ENCODE results near the gene ANKRD63. TPM values are rescaled to one million over a fixed set of nuclear protein-coding genes. Genes with fewer than 3 reads are reported as not detected.

The ANKRD63 gene
- total and polyA plus RNA-seq, 2 experiments from 2014 or later: 0.30 to 0.47 TPM

GRCh38 chr15:40250771-40251483 lies 31.9 kb downstream of the ANKRD63 start:
- Histone ChIP-seq H4K20me1 (ENCODE audit: insufficient read depth, poor library complexity, severe bottlenecking) (no peaks in the 10 kb centered on the region), H3K9me2 (replicated peaks; ENCODE audit: insufficient read depth) (no peaks in the 10 kb centered on the region), H3K4me1 (ENCODE audit: insufficient read depth) (peaks cover 4% of the 10 kb centered on the region), H3K79me2 (no peaks in the 10 kb centered on the region), H2AFZ (no peak overlapping the region), H3K27ac (no peak overlapping the region), H3K4me2 (no peak overlapping the region), H3K27me3 (peaks cover 26% of the 10 kb centered on the region), H3K9me3 (ENCODE audit: low read depth) (no peaks in the 10 kb centered on the region), H3K36me3 (replicated peaks; ENCODE audit: insufficient read depth, low read depth) (no peaks in the 10 kb centered on the region), H3K4me3 (no peak overlapping the region)
- 88% methylated on average over 13 of the region's 13 CpGs for WGBS (ENCODE audit: low lambda C conversion rate, missing lambda C conversion rate)
- no peak for TF ChIP-seq CTCF (IDR thresholded peaks at IDR 0.05; ENCODE audit: poor library complexity)
- TF ChIP-seq EZH2 (IDR thresholded peaks at IDR 0.05; ENCODE audit: borderline replicate concordance): no peak
- TF ChIP-seq EZH2phosphoT487 (IDR thresholded peaks at IDR 0.05; ENCODE audit: low read depth, severe bottlenecking, unreplicated experiment): no peak
- DNase-seq (ENCODE audit: low spot score): no peak

GRCh38 chr15:40250304-40250656 lies 32.6 kb downstream of the ANKRD63 start:
- 92% methylated on average over 8 of the region's 8 CpGs for WGBS (ENCODE audit: low lambda C conversion rate, missing lambda C conversion rate)
- no peaks in the 10 kb centered on the region for H3K9me2 ChIP-seq (replicated peaks; ENCODE audit: insufficient read depth)
- no peak overlapping the region for H2AFZ ChIP-seq
- H3K36me3 ChIP-seq (replicated peaks; ENCODE audit: insufficient read depth, low read depth): no peaks in the 10 kb centered on the region
- H3K27ac ChIP-seq: no peak overlapping the region
- DNase-seq (ENCODE audit: low spot score): no peak
- H3K27me3 ChIP-seq: peaks cover 26% of the 10 kb centered on the region
- H3K79me2 ChIP-seq: no peaks in the 10 kb centered on the region
- no peak for TF ChIP-seq EZH2 (IDR thresholded peaks at IDR 0.05; ENCODE audit: borderline replicate concordance)
- no peak for TF ChIP-seq CTCF (IDR thresholded peaks at IDR 0.05; ENCODE audit: poor library complexity)
- no peak for TF ChIP-seq EZH2phosphoT487 (IDR thresholded peaks at IDR 0.05; ENCODE audit: low read depth, severe bottlenecking, unreplicated experiment)
- no peak overlapping the region for H3K4me2 ChIP-seq
- H3K9me3 ChIP-seq (ENCODE audit: low read depth): no peaks in the 10 kb centered on the region
- no peak overlapping the region for H3K4me3 ChIP-seq
- no peaks in the 10 kb centered on the region for H4K20me1 ChIP-seq (ENCODE audit: insufficient read depth, poor library complexity, severe bottlenecking)
- H3K4me1 ChIP-seq (ENCODE audit: insufficient read depth): peaks cover 9% of the 10 kb centered on the region

GRCh38 chr15:40249477-40250303 lies 33.2 kb downstream of the ANKRD63 start:
- no peak for DNase-seq (ENCODE audit: low spot score)
- no peak for TF ChIP-seq EZH2 (IDR thresholded peaks at IDR 0.05; ENCODE audit: borderline replicate concordance)
- no peak for TF ChIP-seq EZH2phosphoT487 (IDR thresholded peaks at IDR 0.05; ENCODE audit: low read depth, severe bottlenecking, unreplicated experiment)
- TF ChIP-seq CTCF (IDR thresholded peaks at IDR 0.05; ENCODE audit: poor library complexity): no peak
- Histone ChIP-seq H3K36me3 (replicated peaks; ENCODE audit: insufficient read depth, low read depth) (no peaks in the 10 kb centered on the region), H3K9me2 (replicated peaks; ENCODE audit: insufficient read depth) (no peaks in the 10 kb centered on the region), H3K9me3 (ENCODE audit: low read depth) (no peaks in the 10 kb centered on the region), H3K79me2 (no peaks in the 10 kb centered on the region), H3K4me3 (no peak overlapping the region), H3K4me1 (ENCODE audit: insufficient read depth) (peaks cover 13% of the 10 kb centered on the region), H3K27me3 (peaks cover 26% of the 10 kb centered on the region), H3K27ac (no peak overlapping the region), H3K4me2 (no peak overlapping the region), H4K20me1 (ENCODE audit: insufficient read depth, poor library complexity, severe bottlenecking) (no peaks in the 10 kb centered on the region), H2AFZ (no peak overlapping the region)
- WGBS (ENCODE audit: low lambda C conversion rate, missing lambda C conversion rate): 74% methylated on average over 11 of the region's 11 CpGs

Data from hepatocyte (in vitro differentiated cells).